H9 (cell line): ENCODE measurements around the gene ARPC4. TPM values are rescaled to one million over a fixed set of nuclear protein-coding genes. Genes with fewer than 3 reads are reported as not detected.

Experiments used
- DNase-seq: peaks from one replicate; pipeline ENCODE4 v3.0.0-alpha.2; 2017
- H2AFZ ChIP-seq: one replicate; pipeline ENCODE4 v1.6.1; 2013; ENCODE audit warnings: mild to moderate bottlenecking, low read length, control low read depth, moderate library complexity
- H2AK5ac ChIP-seq: 2 replicates; pipeline ENCODE4 v1.6.1; 2013; ENCODE audit warnings: low read length, control low read depth, mixed read lengths; ENCODE audit not compliant: insufficient read length
- H2BK120ac ChIP-seq: one replicate; pipeline ENCODE4 v1.6.1; 2013; ENCODE audit warnings: low read depth, mild to moderate bottlenecking, low read length, control low read depth, inconsistent platforms; ENCODE audit not compliant: poor library complexity, severe bottlenecking
- H2BK12ac ChIP-seq: 2 replicates; pipeline ENCODE4 v1.6.1; 2013; ENCODE audit warnings: low read length, control low read depth, mixed read lengths, low read depth; ENCODE audit not compliant: insufficient read length
- H2BK15ac ChIP-seq: 2 replicates; pipeline ENCODE4 v1.6.1; 2013; ENCODE audit warnings: low read depth, low read length, control low read depth
- H2BK20ac ChIP-seq: one replicate; pipeline ENCODE4 v1.6.1; 2013; ENCODE audit warnings: low read depth, mild to moderate bottlenecking, low read length, control low read depth, inconsistent platforms; ENCODE audit not compliant: poor library complexity, severe bottlenecking
- H2BK5ac ChIP-seq: 2 replicates; pipeline ENCODE4 v1.6.1; 2013; ENCODE audit warnings: low read length, control low read depth, mixed read lengths; ENCODE audit not compliant: insufficient read length
- H3K14ac ChIP-seq: 2 replicates; pipeline ENCODE4 v1.6.1; 2013; ENCODE audit warnings: low read length, control low read depth; ENCODE audit not compliant: insufficient read depth
- H3K18ac ChIP-seq: 2 replicates; pipeline ENCODE4 v1.6.1; 2013; ENCODE audit warnings: low read depth, mild to moderate bottlenecking, mixed read lengths, low read length, control low read depth; ENCODE audit not compliant: insufficient read length
- H3K23ac ChIP-seq: 2 replicates; pipeline ENCODE4 v1.6.1; 2013; ENCODE audit warnings: low read length, control low read depth, mixed read lengths, low read depth; ENCODE audit not compliant: insufficient read length
- H3K23me2 ChIP-seq: 2 replicates; pipeline ENCODE4 v1.6.1; 2013; ENCODE audit warnings: low read depth, mild to moderate bottlenecking, mixed read lengths, low read length, control low read depth; ENCODE audit not compliant: insufficient read length, poor library complexity, severe bottlenecking
- H3K27ac ChIP-seq: 2 replicates; pipeline ENCODE4 v1.5.1; 2013; ENCODE audit warnings: low read length, control low read depth, mixed read lengths, low read depth; ENCODE audit not compliant: insufficient read length
- H3K27me3 ChIP-seq: 2 replicates; pipeline ENCODE4 v1.6.1; 2013; ENCODE audit warnings: low read length, control low read depth, inconsistent platforms; ENCODE audit not compliant: insufficient read depth
- H3K4ac ChIP-seq: 2 replicates; pipeline ENCODE4 v1.6.1; 2013; ENCODE audit warnings: low read depth, mild to moderate bottlenecking, control low read depth, inconsistent platforms, low read length, moderate library complexity
- H3K4me1 ChIP-seq: 2 replicates; pipeline ENCODE4 v1.6.1; 2013; ENCODE audit warnings: low read length, control low read depth, inconsistent platforms; ENCODE audit not compliant: insufficient read depth
- H3K4me2 ChIP-seq: 2 replicates; pipeline ENCODE4 v1.6.1; 2013; ENCODE audit warnings: low read length, control low read depth, mixed read lengths; ENCODE audit not compliant: insufficient read length, insufficient read depth
- H3K56ac ChIP-seq: 2 replicates; pipeline ENCODE4 v1.6.1; 2013; ENCODE audit warnings: low read depth, mild to moderate bottlenecking, mixed read lengths, low read length, control low read depth; ENCODE audit not compliant: insufficient read length
- H3K79me1 ChIP-seq: 2 replicates; pipeline ENCODE4 v1.6.1; 2013; ENCODE audit warnings: low read depth, mild to moderate bottlenecking, moderate library complexity, low read length, control low read depth, inconsistent platforms; ENCODE audit not compliant: insufficient read depth, poor library complexity, severe bottlenecking
- H3K79me2 ChIP-seq: 2 replicates; pipeline ENCODE4 v1.6.1; 2013; ENCODE audit warnings: low read length, control low read depth, inconsistent platforms; ENCODE audit not compliant: insufficient read depth
- H3K9ac ChIP-seq: 2 replicates; pipeline ENCODE4 v1.6.1; 2013; ENCODE audit warnings: low read length, control low read depth, mixed read lengths; ENCODE audit not compliant: insufficient read length; ENCODE audit errors: extremely low read depth
- H3K9me3 ChIP-seq: one replicate; pipeline ENCODE4 v1.6.1; 2013; ENCODE audit warnings: low read depth, low read length, inconsistent platforms; ENCODE audit not compliant: control insufficient read depth
- H3T11ph ChIP-seq: one replicate; pipeline ENCODE4 v1.6.1; 2013; ENCODE audit warnings: mild to moderate bottlenecking, low read length, control low read depth, inconsistent platforms
- H4K20me1 ChIP-seq: one replicate; pipeline ENCODE4 v1.6.1; 2013; ENCODE audit not compliant: control insufficient read depth, insufficient read length, insufficient read depth
- H4K5ac ChIP-seq: 2 replicates; pipeline ENCODE4 v1.6.1; 2013; ENCODE audit warnings: low read depth, mild to moderate bottlenecking, mixed read lengths, low read length, control low read depth; ENCODE audit not compliant: insufficient read length
- H4K8ac ChIP-seq: replicated peaks from 2 replicates; pipeline ENCODE4 v1.6.1; 2013; ENCODE audit warnings: low read length, control low read depth, mixed read lengths, low read depth; ENCODE audit not compliant: insufficient read length
- H4K91ac ChIP-seq: 2 replicates; pipeline ENCODE4 v1.6.1; 2013; ENCODE audit warnings: low read depth, mild to moderate bottlenecking, moderate library complexity, mixed read lengths, low read length, control low read depth; ENCODE audit not compliant: insufficient read length
- H3K27ac Mint-ChIP-seq, 3 experiments: 2 replicates in 2 of 3; 3 replicates in 1 of 3; pipeline ENCODE4 v1.8.0; 2020 to 2021; ENCODE audit warnings: mixed read lengths in 3 of 3, mild to moderate bottlenecking in 1 of 3, moderate library complexity in 1 of 3
- H3K27me3 Mint-ChIP-seq: 2 replicates; pipeline ENCODE4 v1.8.0; 2021; ENCODE audit warnings: low read depth, mild to moderate bottlenecking, moderate library complexity, mixed read lengths
- H3K36me3 Mint-ChIP-seq, 3 experiments: 2 replicates in 2 of 3; 3 replicates in 1 of 3; pipeline ENCODE4 v1.8.0; 2020 to 2021; ENCODE audit warnings: low read depth in 3 of 3, mixed read lengths in 3 of 3; ENCODE audit not compliant: insufficient read depth in 1 of 3
- H3K4me1 Mint-ChIP-seq, 2 experiments: 2 replicates each; pipeline ENCODE4 v1.8.0; 2020; ENCODE audit warnings: mixed read lengths in 2 of 2
- H3K4me3 Mint-ChIP-seq, 2 experiments: 2 replicates in 1 of 2; 3 replicates in 1 of 2; pipeline ENCODE4 v1.8.0; 2020 to 2021; ENCODE audit warnings: mild to moderate bottlenecking in 2 of 2, mixed read lengths in 2 of 2, moderate library complexity in 1 of 2
- H3K9me3 Mint-ChIP-seq, 2 experiments: 2 replicates in 1 of 2; 3 replicates in 1 of 2; pipeline ENCODE4 v1.8.0; 2020; ENCODE audit warnings: mild to moderate bottlenecking in 2 of 2, mixed read lengths in 2 of 2, moderate library complexity in 1 of 2
- CTCF ChIP-seq: fragments of 200-600 bp; sonication (generic); conservative IDR thresholded peaks from 3 replicates; pipeline ENCODE4 v1.8.0; 2021; ENCODE audit warnings: antibody characterized with exemption, mild to moderate bottlenecking
- WGBS: extraction: QIAGEN DNeasy Blood & Tissue Kit; methylation state at CpG from one replicate; pipeline ENCODE4 v1.1.7; 2013; ENCODE audit warnings: missing lambda C conversion rate, low lambda C conversion rate, mixed read lengths; ENCODE audit not compliant: insufficient read length; ENCODE audit errors: extremely low coverage; 5-methylcytosine and 5-hydroxymethylcytosine counted together
- total RNA-seq: library from RNA; stranded (reverse); gene quantifications from 2 replicates; pipeline ENCODE4 v1.2.1, GENCODE V29; 2021

The ARPC4 gene
- total RNA-seq, 1 experiment from 2014 or later = 161 TPM

DNA sequence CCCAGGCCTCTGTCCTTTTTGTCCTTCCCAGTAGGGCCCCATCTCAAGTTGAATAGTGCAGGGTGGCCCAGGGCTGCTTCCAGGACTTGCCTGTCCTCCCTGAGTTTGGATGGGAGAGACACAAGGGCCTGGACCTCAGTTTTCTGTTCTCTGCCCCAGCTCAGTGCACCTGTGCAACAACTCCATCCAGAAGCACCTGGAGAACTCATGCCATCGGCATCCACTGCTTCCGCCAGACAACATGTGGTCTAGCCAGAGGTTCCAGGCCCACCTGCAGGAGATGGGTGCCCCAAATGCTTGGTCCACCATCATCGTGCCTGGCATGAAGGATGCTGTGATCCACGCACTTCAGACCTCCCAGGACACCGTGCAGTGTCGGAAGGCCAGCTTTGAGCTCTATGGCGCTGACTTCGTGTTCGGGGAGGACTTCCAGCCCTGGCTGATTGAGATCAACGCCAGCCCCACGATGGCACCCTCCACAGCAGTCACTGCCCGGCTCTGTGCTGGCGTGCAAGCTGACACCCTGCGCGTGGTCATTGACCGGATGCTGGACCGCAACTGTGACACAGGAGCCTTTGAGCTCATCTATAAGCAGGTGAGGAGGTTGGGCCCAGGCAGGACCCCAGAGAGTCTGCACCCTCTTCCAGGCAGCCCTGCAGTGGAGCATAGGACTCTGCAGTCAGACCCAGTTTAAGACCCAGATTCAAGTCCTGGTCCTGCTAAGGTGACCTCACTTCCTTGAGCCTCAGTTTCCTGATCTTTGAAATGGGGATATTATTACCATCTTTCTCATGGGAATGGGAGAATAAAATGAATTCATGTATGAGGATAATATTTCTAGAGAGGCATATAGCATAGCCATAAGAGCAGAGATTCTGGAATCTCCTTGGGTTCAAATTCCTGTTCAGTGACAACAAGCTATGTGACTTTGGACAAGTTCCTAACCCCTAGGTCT, 36.2 kb downstream of the ARPC4 start:
- no CpG with 5 or more reads among the region's 17 CpGs for WGBS
- no peak overlapping the region for H2BK15ac ChIP-seq

More for the DNA sequence above, 36.2 kb downstream of the ARPC4 start:
- no peak overlapping the region for H3K23ac ChIP-seq
- H2BK120ac ChIP-seq = no peak overlapping the region
- no peak overlapping the region for H3K9ac ChIP-seq
- H4K91ac ChIP-seq = no peak overlapping the region
- H3K79me2 ChIP-seq = no peaks in the 10 kb centered on the region
- H2AFZ ChIP-seq = no peak overlapping the region
- H3K4me3 Mint-ChIP-seq = no peak overlapping the region
- H3K18ac ChIP-seq = no peak overlapping the region
- H3K27me3 ChIP-seq = no peaks in the 10 kb centered on the region
- no peak overlapping the region for H2BK20ac ChIP-seq
- no peak for TF ChIP-seq CTCF
- no peak overlapping the region for H2BK12ac ChIP-seq
- peaks cover 0 to 1% (median 0%) of the 10 kb centered on the region in 3 experiments; a peak in 3 of 7 replicates for H3K36me3 Mint-ChIP-seq
- no peaks in the 10 kb centered on the region for H3K9me3 Mint-ChIP-seq
- no peaks in the 10 kb centered on the region for H3K23me2 ChIP-seq
- no peak overlapping the region for H3K4ac ChIP-seq
- H2AK5ac ChIP-seq = no peak overlapping the region
- H3K4me1 ChIP-seq = no peaks in the 10 kb centered on the region
- no peak overlapping the region for H2BK5ac ChIP-seq
- H3K27me3 Mint-ChIP-seq = no peaks in the 10 kb centered on the region
- no peak overlapping the region for H3K56ac ChIP-seq
- no peak overlapping the region for H4K5ac ChIP-seq
- no peaks in the 10 kb centered on the region for H3K79me1 ChIP-seq
- H4K8ac ChIP-seq = no peak overlapping the region
- DNase-seq = no peak
- H3K27ac ChIP-seq = no peak overlapping the region
- H3K4me1 Mint-ChIP-seq = peaks cover 5 to 13% of the 10 kb centered on the region in 2 experiments
- peak overlapping the region in 1 of 3 experiments; percentile 29; a peak in 1 of 7 replicates for H3K27ac Mint-ChIP-seq
- H3K4me2 ChIP-seq = no peak overlapping the region
- H3K9me3 ChIP-seq = no peaks in the 10 kb centered on the region
- no peak overlapping the region for H3T11ph ChIP-seq
- no peaks in the 10 kb centered on the region for H4K20me1 ChIP-seq
- no peak overlapping the region; the same call in 1 of the 2 replicates for H3K14ac ChIP-seq
